ENCODE results near the gene MRAS. TPM values are rescaled to one million over a fixed set of nuclear protein-coding genes. Genes with fewer than 3 reads are reported as not detected.

Gene MRAS
- polyA plus RNA-seq, 1 experiment: 58.3 TPM

GRCh38 chr3:138445236-138445635 lies 96.9 kb downstream of the MRAS start:
- CTCF ChIA-PET: interaction anchor here (0.8 kb wide), 1 partner anchor 470 kb away, joined by 4 read pairs; no protein-coding TSS in a partner anchor
- DNase-seq (ENCODE audit: low read depth, low spot score): no peak
- Histone ChIP-seq H3K27me3 (ENCODE audit: control insufficient read depth, insufficient read depth, low read length) (peaks cover 3% of the 10 kb centered on the region), H3K9me3 (ENCODE audit: control insufficient read depth, insufficient read depth, low read length) (no peaks in the 10 kb centered on the region), H3K27ac (ENCODE audit: low read depth, low read length) (no peak overlapping the region), H3K4me3 (ENCODE audit: low read depth, low read length) (no peak overlapping the region)
- TF ChIP-seq, protein P1, sequence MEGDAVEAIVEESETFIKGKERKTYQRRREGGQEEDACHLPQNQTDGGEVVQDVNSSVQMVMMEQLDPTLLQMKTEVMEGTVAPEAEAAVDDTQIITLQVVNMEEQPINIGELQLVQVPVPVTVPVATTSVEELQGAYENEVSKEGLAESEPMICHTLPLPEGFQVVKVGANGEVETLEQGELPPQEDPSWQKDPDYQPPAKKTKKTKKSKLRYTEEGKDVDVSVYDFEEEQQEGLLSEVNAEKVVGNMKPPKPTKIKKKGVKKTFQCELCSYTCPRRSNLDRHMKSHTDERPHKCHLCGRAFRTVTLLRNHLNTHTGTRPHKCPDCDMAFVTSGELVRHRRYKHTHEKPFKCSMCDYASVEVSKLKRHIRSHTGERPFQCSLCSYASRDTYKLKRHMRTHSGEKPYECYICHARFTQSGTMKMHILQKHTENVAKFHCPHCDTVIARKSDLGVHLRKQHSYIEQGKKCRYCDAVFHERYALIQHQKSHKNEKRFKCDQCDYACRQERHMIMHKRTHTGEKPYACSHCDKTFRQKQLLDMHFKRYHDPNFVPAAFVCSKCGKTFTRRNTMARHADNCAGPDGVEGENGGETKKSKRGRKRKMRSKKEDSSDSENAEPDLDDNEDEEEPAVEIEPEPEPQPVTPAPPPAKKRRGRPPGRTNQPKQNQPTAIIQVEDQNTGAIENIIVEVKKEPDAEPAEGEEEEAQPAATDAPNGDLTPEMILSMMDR (IDR thresholded peaks at IDR 0.05; ENCODE audit: low read depth, low read length): no peak
- POLR2A ChIA-PET: no interaction called here

GRCh38 chr3:138445654-138446053 lies 97.3 kb downstream of the MRAS start:
- DNase-seq (ENCODE audit: low read depth, low spot score): no peak
- ChIA-PET CTCF (no interaction called here), POLR2A (no interaction called here)
- Histone ChIP-seq H3K9me3 (ENCODE audit: control insufficient read depth, insufficient read depth, low read length) (no peaks in the 10 kb centered on the region), H3K27me3 (ENCODE audit: control insufficient read depth, insufficient read depth, low read length) (peaks cover 2% of the 10 kb centered on the region), H3K4me3 (ENCODE audit: low read depth, low read length) (no peak overlapping the region), H3K27ac (ENCODE audit: low read depth, low read length) (no peak overlapping the region)
- TF ChIP-seq, protein P1 (IDR thresholded peaks at IDR 0.05; ENCODE audit: low read depth, low read length): no peak

DNA sequence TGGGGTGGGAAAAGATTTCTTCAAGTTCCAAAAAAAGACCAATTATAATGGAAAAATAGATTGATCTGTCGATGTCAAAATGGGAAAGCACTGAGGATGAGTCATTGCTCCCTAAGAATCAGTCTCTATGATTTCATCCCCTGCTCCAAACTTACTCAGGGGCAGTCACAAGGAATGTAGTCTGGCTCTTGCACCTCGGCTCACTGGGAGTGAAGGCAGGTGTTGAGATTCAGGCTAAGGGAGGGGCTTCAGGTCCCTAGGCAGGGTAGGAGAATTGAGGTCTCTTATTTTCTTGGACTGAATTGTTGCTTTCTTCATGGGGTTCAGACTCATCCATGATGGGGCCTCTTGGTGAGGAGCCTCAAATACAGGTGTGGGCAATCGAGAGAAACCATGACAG lies 100.3 kb downstream of the MRAS start:
- ChIA-PET CTCF (interaction anchor here (1.5 kb wide), 1 partner anchor 30 kb away, joined by 3 read pairs; no protein-coding TSS in a partner anchor), POLR2A (no interaction called here)
- H3K9me3 ChIP-seq (ENCODE audit: control insufficient read depth, insufficient read depth, low read length): peaks cover 6% of the 10 kb centered on the region
- DNase-seq (ENCODE audit: low read depth, low spot score): no peak
- peaks cover 5% of the 10 kb centered on the region for H3K27me3 ChIP-seq (ENCODE audit: control insufficient read depth, insufficient read depth, low read length)
- no peak overlapping the region for H3K27ac ChIP-seq (ENCODE audit: low read depth, low read length)
- H3K4me3 ChIP-seq (ENCODE audit: low read depth, low read length): no peak overlapping the region
- TF ChIP-seq, protein P1 (IDR thresholded peaks at IDR 0.05; ENCODE audit: low read depth, low read length): no peak

- Histone ChIP-seq H3K27me3 (ENCODE audit: control insufficient read depth, insufficient read depth, low read length) (peaks cover 3% of the 10 kb centered on the region), H3K9me3 (ENCODE audit: control insufficient read depth, insufficient read depth, low read length) (peaks cover 6% of the 10 kb centered on the region), H3K27ac (ENCODE audit: low read depth, low read length) (no peak overlapping the region), H3K4me3 (ENCODE audit: low read depth, low read length) (no peak overlapping the region)
- ChIA-PET POLR2A (no interaction called here), CTCF (no interaction called here)
- DNase-seq (ENCODE audit: low read depth, low spot score): no peak
- TF ChIP-seq, protein P1 (IDR thresholded peaks at IDR 0.05; ENCODE audit: low read depth, low read length): no peak
Measured at GRCh38 chr3:138449490-138449889, 101.1 kb downstream of the MRAS start.

GRCh38 chr3:138450181-138450580 lies 101.8 kb downstream of the MRAS start:
- ChIA-PET CTCF (interaction anchor here (2.1 kb wide), 1 partner anchor 29 kb away, joined by 5 read pairs; no protein-coding TSS in a partner anchor), POLR2A (no interaction called here)
- Histone ChIP-seq H3K9me3 (ENCODE audit: control insufficient read depth, insufficient read depth, low read length) (peaks cover 6% of the 10 kb centered on the region), H3K27me3 (ENCODE audit: control insufficient read depth, insufficient read depth, low read length) (peaks cover 3% of the 10 kb centered on the region), H3K27ac (ENCODE audit: low read depth, low read length) (no peak overlapping the region), H3K4me3 (ENCODE audit: low read depth, low read length) (no peak overlapping the region)
- no peak for DNase-seq (ENCODE audit: low read depth, low spot score)
- TF ChIP-seq, protein P1 (IDR thresholded peaks at IDR 0.05; ENCODE audit: low read depth, low read length): no peak
